ENCODE measurements around the gene DOK5.

Gene DOK5

GRCh38 chr20:54651252-54651651, 175.9 kb downstream of the DOK5 start:
- DNase-seq: no peak

GRCh38 chr20:54654450-54654849, 179.1 kb downstream of the DOK5 start:
- DNase-seq: no peak

GRCh38 chr20:54657268-54657826, 182.0 kb downstream of the DOK5 start:
- no peak for DNase-seq

- no peak for DNase-seq
Measured at GRCh38 chr20:54658525-54658924, 183.1 kb downstream of the DOK5 start.

GRCh38 chr20:54661265-54661664, 185.9 kb downstream of the DOK5 start:
- no peak for DNase-seq

- no peak for DNase-seq
Measured at GRCh38 chr20:54661880-54662465, 186.6 kb downstream of the DOK5 start.

DNA sequence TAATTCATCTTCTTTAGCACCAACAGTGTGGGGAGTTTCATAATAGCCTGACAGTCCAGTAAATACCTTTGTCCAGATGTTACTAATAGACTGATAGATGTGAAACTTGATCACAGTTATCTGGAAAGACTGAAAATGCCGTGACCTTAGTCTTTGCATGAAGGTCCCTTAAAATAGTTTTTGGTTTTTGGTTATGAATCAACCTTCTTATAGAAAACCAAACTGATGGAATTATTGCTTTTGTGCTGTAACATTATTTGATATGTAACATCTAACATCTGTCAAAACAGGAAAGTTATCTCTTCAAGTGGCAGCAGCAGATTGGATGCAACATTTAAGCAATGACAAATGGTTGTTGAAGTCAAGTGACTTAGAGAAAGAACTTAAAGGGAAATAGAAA, 190.4 kb downstream of the DOK5 start:
- no peak for DNase-seq

GRCh38 chr20:54668271-54669039, 193.1 kb downstream of the DOK5 start:
- DNase-seq: peak in 1 of 2 experiments; percentile 28

GRCh38 chr20:54669040-54669363, 193.6 kb downstream of the DOK5 start:
- no peak for DNase-seq

DNA sequence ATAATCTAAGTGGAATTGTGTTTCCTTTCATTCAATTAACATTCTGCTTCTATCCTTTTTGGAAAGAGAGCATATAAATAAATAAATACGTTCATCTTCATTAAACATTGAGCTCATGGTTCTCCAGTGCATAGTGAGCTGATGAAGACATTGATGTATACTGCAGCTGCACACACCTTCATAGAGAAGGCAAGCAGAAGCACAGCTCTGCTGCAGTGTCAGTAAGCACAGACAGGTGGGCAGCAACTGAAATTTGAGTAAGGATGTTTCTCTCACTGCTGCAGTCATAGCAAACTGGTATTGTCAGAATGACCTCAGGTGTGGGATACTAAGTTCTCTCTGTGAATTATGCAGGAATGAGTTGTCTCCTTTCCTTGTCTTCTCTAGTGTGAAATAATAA, 202.9 kb downstream of the DOK5 start:
- no peak for DNase-seq

- no peak for DNase-seq
Measured at GRCh38 chr20:54680439-54680838, 205.0 kb downstream of the DOK5 start.

DNA sequence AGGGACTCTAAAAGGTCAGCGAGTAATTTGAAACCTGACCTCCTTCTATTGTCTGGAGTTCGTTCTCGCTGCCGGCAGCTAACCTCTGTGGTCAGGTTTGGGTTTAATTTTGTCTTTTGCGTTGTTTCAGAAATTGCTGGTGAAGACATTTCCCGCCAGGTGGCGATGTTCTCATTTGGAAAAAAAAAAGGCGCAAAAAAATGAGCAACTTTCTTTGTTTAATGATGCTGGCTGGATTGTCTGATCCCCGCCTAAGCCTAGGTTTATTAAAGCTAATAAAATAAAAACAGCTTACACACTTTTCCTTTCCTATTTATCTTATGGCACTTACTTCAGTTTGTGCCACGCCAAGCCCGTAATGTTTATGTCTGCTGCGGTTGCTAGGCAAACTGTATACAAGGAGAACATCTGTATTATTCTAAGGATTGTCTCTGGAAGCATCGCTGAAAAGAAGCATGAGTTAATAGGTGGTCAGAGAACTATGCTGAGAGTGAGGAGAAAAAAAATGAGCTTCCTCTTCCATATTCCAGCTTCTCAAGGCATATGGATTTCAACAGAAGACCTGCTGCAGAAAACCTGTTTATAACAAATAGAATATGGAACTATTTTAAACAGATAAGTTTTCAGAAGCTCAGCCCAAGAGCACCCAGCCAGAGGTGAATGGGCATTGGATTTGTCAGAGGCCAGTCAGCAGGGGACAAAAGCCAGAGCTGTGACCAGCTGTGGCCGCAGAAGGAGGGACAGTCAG, 205.7 kb downstream of the DOK5 start:
- DNase-seq: peak; percentile 22 to 44

DNA sequence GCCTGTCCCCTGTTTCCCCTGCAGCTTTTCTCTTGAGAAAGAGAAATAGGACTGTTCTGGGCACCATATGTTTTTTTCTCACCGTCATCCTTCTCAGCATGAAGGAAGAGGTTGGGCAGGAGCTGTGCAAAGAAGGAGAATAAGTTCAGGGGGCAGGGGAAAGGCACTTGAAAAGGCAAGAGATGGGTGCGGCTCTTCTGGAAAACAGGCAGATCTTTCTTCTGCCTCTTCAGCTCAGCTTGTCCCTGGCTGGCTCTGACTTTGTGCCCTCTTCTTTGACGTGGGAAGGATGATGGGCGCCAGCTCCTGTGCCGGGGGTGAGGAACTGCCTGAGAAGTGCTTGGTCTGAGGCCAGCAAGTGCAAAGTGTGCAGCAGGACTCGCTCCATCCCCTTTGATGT, 206.5 kb downstream of the DOK5 start:
- no peak for DNase-seq

DNA sequence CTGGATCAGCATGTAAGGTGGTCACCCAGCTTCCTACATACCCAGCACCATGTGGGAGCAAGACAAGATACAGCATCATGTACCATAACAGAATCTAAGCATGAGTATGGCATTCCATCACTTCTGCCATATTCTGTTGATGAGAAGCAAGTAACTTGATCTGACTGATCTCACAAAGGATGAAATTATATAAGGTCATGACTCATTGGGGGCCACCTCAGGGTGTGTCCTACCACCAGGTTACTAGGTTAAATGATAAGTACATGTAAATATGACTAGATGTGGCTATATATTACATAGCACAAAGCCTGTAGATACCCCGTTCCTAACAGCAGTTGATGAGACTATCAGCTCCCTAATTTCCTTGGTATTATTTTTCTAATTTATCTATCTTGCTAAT, 213.1 kb downstream of the DOK5 start:
- DNase-seq: no peak

GRCh38 chr20:54690323-54690722, 214.9 kb downstream of the DOK5 start:
- DNase-seq: no peak

- no peak for DNase-seq
Measured at GRCh38 chr20:54691327-54691726, 215.9 kb downstream of the DOK5 start.

GRCh38 chr20:54692168-54692887, 216.9 kb downstream of the DOK5 start:
- DNase-seq: no peak

- DNase-seq: no peak
Measured at GRCh38 chr20:54694516-54694915, 219.1 kb downstream of the DOK5 start.

DNA sequence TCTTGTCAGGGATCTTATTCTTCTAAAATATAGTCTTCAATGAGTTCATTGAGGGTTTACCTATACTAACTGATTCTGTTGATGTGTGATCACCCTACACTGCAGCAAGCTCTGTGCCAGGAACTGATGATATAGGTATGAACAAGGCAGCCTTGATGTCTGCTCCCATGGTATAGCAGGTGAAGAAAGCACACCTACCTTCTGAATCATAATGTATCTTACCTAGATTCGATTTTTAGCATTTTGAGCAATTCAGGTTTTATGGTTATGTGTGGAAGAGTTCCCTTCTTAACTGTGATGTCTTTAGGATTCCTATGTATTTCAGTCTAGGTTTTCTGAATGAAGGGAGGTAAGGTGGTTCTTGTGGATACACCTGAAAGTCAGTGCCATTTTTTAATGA, 223.0 kb downstream of the DOK5 start:
- no peak for DNase-seq
